HG02588 (cell line): Measurements from ENCODE around the gene RAB15.

ENCODE experiments used
- ATAC-seq: cut with Tn5 transposase; IDR thresholded peaks from one replicate; pipeline ENCODE4 v1.9.1; 2021; ENCODE audit warnings: mild to moderate bottlenecking, moderate library complexity; ENCODE audit not compliant: unreplicated experiment

RAB15 gene

GRCh38 chr14:64938972-64939816 is 32.9 kb downstream of the RAB15 start:
- no peak for ATAC-seq

- ATAC-seq: no peak
Observed at GRCh38 chr14:64937821-64938193, 34.3 kb downstream of the RAB15 start.

GRCh38 chr14:64937171-64937820 is 34.8 kb downstream of the RAB15 start:
- no peak for ATAC-seq

- ATAC-seq: no peak
Observed at GRCh38 chr14:64935508-64935907, 36.6 kb downstream of the RAB15 start.

- ATAC-seq: no peak
Observed at GRCh38 chr14:64934338-64934929, 37.7 kb downstream of the RAB15 start.

- ATAC-seq: no peak
Observed at GRCh38 chr14:64932231-64932630, 39.9 kb downstream of the RAB15 start.

- ATAC-seq: no peak
Observed at GRCh38 chr14:64931123-64931522, 41.0 kb downstream of the RAB15 start.

GRCh38 chr14:64930085-64930843 is 41.9 kb downstream of the RAB15 start:
- no peak for ATAC-seq

- no peak for ATAC-seq
Observed at GRCh38 chr14:64929014-64929359, 43.1 kb downstream of the RAB15 start.

- ATAC-seq: peak; percentile 66
Observed at GRCh38 chr14:64928239-64929013, 43.7 kb downstream of the RAB15 start.

GRCh38 chr14:64927031-64927430 is 45.1 kb downstream of the RAB15 start:
- ATAC-seq: no peak

GRCh38 chr14:64926398-64926995 is 45.6 kb downstream of the RAB15 start:
- no peak for ATAC-seq

GRCh38 chr14:64923015-64923414 is 49.1 kb downstream of the RAB15 start:
- no peak for ATAC-seq

- ATAC-seq: no peak
Observed at GRCh38 chr14:64920465-64920864, 51.7 kb downstream of the RAB15 start.

GRCh38 chr14:64919618-64920017 is 52.5 kb downstream of the RAB15 start:
- no peak for ATAC-seq

GRCh38 chr14:64919215-64919614 is 52.9 kb downstream of the RAB15 start:
- no peak for ATAC-seq

- no peak for ATAC-seq
Observed at GRCh38 chr14:64918216-64918615, 53.9 kb downstream of the RAB15 start.

GRCh38 chr14:64915797-64916196 is 56.3 kb downstream of the RAB15 start:
- no peak for ATAC-seq

GRCh38 chr14:64915029-64915424 is 57.1 kb downstream of the RAB15 start:
- ATAC-seq: no peak
